Activated CD4-positive, alpha-beta T cell treated with anti-CD3 and anti-CD28 coated beads for 1 hour (primary cell): ENCODE results near the gene B3GNT7.
"Not testable (repeated sequence)": the region's sequence is repeated elsewhere in the genome, so short reads cannot be mapped to it uniquely, and the experiment has no call there.

Experiments
- DNase-seq: peaks from one replicate; pipeline ENCODE4 v3.0.0-alpha.2; 2020

B3GNT7 gene

DNA sequence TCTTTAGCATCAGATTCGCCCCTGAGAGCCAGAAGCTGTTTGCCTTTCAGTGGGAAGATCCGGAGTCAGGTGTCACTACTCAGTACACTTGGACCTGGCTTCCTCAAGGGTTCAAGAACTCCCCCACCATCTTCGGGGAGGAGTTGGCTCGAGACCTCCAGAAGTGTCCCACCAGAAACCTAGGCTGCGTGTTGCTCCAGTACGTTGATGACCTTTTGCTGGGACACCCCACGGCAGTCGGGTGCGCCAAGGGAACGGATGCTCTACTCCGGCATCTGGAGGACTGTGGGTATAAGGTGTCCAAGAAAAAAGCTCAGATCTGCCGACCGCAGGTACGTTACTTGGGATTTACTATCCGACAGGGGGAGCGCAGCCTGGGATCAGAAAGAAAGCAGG is 8.7 kb downstream of the B3GNT7 start:
- DNase-seq = not testable (repeated sequence)

DNA sequence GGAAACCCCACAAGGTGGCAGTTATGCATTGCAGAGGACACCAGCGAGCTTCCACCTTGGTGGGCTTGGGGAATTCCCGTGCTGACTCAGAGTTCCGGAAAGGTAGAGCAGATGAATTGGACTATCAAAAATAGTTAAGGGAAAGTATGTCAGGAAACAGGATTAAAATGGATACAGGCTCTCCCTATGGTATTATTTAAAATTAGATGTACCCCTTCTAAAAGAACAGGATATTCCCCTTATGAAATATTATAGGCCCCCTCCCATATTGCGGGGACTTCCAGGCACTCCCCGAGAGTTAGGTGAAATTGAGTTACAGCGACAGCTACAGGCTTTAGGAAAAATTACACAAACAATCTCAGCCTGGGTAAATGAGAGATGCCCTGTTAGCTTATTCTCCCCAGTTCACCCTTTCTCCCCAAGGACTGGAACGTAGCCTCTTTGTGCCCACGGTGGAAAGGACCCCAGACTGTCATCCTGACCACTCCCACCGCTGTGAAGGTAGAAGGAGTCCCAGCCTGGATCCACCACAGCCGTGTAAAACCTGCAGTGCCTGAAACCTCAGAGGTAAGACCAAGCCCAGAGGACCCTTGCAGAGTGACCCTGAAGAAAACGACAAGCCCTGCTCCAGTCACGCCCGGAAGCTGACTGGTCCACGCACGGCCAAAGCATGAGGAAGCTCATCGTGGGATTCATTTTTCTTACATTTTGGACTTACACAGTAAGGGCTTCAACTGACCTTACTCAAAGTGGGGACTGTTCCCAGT is 10.3 kb downstream of the B3GNT7 start:
- not testable (repeated sequence) for DNase-seq

DNA sequence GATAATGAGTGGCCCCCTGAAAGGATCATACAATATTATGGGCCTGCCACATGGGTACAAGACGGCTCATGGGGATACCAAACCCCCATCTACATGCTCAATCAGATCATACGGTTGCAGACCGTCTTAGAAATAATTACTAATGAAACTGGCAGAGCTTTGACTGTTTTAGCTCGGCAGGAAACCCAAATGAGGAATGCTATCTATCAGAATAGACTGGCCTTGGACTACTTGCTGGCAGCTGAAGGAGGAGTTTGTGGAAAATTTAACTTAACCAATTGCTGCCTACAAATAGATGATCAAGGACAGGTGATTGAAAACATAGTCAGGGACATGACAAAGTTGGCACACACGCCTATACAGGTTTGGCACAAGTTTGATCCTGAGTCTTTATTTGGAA is 12.2 kb downstream of the B3GNT7 start:
- not testable (repeated sequence) for DNase-seq

DNA sequence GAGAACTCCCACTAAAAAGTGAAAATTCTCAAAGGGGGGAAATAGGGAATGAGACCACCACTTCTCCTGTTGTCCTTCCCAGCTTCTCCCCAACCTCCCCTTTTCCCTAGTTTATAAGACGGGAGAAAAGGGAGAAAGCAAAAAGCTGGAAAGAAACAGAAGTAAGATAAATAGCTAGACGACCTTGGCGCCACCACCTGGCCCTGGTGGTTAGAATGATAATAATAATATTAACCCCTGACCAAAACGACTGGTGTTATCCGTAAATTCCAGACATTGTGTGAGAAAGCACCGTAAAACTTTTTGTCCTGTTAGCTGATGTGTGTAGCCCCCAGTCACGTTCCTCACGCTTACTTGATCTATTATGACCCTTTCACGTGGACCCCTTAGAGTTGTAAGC is 12.8 kb downstream of the B3GNT7 start:
- not testable (repeated sequence) for DNase-seq

DNA sequence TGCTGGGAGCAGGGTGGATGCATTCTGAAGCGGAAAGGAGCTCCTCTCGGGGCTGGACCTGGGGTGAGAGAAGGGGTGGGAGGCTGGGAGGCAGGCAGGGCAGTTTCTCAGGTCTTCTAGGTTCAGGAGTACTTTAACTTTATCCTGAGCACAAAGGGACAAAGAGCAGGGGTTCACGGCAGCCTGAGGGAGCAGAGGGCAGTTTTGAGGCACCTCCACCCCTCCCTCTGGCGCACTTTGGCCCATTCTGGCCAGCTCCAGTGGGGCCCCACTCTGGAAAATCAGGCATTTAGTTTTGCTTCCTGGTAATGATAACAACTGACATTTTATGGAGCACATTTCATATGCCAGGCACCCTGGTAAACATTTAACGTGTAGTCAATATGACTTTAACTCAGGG is 14.3 kb downstream of the B3GNT7 start:
- no peak for DNase-seq

DNA sequence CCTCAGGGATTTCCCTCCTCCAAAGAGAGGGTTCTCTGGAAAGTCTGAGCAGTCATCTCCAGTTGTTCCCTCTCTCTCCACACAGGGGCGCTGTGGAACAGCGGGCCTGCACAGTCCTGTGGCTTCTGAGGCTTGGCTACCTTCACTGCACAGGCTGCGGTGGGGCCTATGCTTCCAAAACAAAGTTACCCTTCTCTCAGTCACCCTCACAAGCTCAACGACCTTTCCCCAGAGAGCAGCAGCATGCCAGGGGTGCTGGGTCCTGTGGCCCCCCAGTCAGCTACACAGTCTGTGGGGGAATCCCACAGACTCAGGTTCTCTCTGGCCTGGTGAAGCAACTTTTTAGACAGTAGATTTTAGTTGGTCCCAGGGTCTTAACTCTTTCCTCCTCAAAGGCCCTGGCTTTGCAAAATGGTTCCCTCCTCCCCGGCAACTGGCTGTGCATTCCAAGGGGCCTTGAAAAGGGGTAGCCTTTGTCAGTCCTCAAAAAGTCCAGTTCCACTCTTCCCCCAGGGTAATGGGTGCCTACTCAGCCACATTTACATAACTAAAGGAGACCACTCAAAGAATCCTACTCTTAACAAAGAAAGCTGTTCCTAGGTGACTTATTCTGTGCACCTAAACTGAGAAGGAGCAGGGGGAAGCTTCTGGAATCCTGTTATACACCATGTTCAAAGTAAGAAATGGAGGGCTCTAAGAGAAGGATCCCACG is 14.9 kb downstream of the B3GNT7 start:
- no peak for DNase-seq

DNA sequence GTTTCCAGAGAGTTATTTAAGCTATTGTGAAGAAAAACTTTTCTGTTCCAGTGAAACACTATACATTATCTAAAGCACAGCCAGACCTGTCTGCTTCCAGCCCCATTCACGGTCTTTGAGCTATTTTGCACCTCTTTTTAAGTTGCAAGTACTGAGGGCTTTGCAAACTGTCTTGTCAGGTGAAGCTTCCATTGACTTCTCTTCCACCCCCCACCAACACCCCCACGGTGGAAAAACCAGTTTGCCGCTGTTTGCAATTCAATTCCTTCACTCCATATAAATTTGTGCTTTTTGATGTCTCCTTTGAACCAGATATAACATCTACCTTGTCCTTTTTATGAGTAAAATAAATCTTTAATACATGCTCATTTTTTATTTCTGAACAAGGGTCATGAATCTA is 15.7 kb downstream of the B3GNT7 start:
- no peak for DNase-seq

DNA sequence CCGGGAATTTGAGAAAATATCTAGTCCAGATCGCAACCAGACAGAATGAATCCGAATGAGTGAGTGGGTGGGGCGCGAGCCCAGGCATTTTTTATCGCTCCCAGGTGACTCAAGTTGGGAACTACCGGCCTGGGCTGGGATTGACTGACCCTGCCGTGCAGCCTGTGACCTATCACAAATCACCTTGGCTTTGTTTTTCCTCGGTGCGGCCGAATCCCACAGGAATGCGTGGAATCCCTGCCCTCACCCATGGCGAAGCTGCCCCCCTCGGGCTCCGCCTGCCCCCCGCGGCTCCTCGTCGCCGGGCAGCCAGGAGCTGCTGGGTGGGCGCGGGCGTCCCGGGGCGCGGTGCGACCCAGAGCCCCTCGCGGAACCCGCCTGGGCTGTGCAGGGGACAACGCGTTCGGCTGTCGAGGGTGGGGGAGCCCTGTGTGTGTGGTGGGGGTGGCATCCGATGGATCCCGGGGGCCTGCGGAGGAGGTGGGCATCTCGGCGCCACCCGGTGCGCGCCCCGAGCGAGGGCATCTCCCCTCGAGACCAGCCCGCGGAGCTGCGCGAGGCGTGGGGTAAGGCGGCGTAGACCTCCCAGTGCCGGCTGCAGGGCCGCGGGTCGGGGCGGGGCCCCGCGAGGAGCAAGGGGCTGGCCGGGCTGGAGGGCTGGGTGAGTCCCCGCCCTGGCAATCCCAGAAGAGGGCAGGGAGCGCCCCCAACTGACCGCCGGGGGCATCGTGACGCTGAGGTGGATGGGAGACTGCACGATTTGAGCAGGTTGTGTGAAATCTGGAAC is 16.5 kb downstream of the B3GNT7 start:
- DNase-seq = peak; percentile 38

DNA sequence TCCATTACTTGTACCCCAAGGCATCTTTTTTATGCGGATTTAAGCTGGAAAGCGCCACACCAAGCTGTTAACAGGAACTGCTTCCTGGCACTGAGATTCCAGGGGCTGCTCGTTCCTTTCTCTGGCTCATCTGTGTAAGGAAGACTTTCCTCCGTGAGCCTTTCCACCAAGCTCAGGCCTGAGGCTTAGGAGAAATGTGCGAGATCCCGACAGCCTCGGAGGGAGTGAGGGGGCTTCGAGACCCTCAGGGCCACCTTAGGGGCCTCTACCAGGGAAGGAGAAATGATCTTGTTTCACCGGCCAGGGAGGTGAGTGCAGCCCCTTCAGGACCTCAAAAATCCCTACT is 17.1 kb downstream of the B3GNT7 start:
- DNase-seq = no peak

DNA sequence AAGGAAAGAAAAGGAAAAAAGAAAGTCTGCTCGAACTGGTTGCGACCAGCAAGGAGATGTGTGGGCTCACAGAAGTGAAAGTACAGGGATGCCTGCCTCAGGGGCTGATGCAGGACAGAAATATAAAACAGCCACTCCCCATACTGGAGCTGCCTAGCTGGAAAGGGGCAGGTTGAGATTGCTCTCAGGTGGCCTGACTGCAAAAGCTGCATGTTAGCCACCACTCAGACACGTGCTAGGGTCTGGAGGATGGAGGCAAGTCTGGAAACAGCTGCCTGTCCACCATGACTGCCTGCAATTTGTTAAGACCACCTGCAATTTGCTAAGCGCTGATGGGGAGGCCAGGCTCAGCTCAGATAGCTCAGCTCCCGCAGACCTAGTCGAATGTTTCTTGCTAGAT is 17.9 kb downstream of the B3GNT7 start:
- no peak for DNase-seq

DNA sequence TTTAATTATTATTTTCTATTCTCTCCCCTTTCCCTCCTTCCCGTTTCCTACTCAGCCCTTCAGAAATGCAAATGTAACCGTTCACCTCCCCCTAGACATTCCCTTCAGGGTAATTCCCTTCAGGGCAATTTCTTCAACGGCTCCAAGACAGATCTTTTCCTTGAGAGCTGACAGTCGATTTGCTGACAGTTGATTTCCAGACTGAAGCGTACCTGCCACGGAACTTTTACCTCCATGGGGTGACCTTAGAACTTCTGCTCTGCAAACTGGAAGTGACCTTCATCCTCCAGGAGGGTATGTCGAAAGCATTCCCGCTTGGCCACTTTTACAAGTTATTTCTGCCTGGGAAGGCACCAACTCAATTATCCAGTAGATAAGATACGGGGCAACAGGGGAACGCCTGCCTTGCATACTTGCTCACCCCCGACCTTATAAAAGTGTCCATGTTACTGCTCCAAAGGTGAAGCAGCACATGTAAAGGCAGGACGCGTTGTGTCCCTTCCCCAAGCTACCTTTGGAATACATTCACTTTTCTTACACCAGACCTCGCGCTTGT is 18.5 kb downstream of the B3GNT7 start:
- DNase-seq = no peak

DNA sequence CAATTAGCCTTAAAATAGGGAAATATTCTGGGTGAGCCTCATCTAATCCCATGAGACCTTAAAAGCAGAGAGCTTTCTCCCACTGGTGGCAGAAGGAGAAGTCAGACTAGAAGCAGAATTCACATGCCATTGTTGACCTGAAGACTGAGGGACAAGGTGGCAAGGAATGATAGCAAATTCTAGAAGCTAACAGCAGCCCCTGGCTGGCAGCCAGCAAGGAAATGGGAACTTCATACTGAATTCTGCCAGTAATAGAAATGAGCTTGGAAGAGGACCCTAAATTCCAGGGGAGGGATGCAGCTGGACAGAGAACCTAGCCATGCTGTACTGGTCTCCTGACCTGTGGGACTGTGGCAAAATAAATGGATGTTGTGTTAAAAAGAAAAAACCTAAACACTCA is 19.5 kb downstream of the B3GNT7 start:
- no peak for DNase-seq

DNA sequence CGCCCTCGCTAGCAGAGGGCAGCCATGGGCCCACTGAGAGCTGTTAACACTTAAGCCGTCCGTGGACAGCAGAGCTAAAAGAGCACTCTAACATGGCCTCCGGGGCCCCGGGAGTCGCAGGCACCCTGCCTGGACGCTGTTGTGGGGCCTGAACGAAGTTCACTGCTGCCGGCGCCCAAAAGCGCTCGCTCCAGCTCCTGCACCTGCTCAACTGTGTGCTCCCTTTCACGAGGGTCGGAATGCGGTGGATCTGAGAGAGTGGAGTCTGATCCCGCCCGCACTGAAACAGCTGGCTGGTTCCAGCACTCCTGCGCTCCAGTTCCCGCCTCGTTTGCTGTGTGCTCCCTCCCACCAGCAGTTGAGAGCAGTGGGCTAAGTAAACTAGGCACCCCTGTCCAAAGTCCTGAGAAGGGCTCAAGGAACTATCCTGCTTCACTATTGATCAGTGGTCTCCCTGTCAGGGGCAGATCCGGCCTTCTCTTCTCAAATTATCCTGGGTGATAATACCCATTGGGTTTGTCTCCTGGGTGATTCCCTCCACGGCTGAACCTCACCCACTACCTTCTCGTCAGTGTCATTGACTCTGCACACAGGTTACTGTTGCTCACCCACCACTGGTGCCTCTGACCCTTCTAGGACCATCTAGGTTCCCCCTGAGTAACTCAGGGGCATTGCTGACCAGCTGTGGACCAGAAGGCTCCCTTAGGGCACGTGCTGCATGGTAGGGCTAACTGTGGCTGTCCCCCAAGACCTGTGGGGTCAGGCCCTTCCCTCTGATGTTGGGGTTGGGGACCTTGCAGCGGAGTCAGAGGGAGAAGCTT is 23.5 kb downstream of the B3GNT7 start:
- no peak for DNase-seq

DNA sequence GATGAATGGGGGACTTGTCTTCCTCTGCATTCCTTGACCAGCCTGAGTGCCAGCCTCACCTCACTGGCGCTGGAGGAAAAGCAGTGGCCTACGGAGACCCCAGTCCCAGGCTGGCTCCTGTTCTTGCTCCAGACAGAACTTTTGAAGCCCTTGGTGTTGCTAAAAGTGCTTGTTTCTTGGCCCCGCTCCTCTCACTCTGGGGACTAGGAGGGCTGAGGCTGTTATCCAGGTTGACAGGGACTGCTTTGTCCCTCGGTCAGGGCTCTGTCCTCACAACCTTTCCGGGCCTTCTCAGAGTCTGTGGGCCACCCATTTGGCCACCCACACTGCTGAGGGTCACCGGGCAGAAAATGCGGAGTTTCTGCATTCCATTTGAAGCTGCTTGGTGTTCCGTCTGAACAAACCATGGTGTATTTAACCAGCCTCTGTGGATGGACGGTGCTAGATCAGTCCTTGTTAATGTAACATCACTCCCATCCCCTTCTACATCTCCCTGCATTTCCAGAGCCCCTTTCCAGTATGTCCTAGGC is 25.6 kb downstream of the B3GNT7 start:
- DNase-seq = no peak

DNA sequence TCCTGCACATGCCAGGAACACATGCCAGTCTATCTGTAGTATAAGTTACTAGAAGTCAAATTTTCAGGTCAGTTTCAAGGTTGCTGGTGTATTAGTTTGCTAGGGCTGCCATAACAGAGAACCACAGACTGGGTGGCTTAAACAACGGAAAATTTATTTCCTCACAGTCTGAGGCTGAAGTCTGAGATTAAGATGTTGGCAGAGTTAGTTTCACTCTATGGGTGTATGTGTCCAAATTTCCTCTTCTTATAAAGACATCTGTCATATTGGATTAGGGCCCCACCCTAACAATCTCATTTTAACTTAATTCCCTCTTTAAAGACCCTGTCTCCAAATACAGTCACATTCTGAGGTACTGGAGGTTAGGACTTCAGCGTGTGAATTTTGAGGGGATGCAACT is 26.5 kb downstream of the B3GNT7 start:
- DNase-seq = no peak

DNA sequence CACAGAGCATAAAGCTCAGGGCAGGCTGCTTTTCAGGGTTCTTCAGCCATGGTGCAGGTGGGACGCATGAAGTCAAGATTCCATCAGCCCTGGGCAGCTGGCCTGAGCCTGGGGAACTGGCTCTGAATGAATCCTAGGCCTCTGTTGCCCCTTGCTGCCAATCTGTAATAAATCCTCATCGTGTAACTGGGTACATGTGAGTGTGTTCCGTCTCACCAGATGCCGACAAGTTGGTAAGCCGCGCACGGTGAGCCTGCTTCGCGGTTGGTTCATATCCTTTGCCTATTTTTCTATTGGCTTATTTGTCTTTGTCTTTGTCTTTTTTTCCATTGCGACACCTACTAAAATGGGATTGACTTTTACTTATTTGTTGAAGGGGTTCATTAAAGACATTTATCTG is 27.7 kb downstream of the B3GNT7 start:
- no peak for DNase-seq

DNA sequence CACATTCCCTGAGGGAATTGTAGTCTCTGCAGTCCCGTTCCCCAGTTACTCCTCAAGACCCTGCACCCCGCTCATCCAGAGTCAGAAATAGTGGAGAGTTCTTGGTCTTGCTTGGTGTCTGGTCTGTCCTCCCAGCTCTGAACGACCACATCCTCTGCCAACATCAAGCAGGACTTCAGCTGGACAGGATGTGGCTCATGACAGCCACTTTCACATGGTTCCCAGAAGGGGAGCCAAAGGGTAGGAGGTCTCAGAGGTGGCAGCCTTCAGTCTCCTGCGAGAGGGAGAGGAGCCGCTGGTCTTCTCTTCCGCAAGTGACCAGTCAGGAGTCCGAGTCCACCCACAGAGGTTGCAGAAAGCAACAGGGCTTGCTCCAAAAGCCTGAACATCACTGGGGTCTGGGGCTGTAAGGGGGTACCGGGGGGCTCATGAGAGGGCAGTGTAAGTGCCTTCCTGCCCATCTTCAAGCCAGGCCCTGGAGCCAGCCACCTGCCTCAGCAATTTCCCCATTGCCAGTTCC is 29.8 kb downstream of the B3GNT7 start:
- no peak for DNase-seq

DNA sequence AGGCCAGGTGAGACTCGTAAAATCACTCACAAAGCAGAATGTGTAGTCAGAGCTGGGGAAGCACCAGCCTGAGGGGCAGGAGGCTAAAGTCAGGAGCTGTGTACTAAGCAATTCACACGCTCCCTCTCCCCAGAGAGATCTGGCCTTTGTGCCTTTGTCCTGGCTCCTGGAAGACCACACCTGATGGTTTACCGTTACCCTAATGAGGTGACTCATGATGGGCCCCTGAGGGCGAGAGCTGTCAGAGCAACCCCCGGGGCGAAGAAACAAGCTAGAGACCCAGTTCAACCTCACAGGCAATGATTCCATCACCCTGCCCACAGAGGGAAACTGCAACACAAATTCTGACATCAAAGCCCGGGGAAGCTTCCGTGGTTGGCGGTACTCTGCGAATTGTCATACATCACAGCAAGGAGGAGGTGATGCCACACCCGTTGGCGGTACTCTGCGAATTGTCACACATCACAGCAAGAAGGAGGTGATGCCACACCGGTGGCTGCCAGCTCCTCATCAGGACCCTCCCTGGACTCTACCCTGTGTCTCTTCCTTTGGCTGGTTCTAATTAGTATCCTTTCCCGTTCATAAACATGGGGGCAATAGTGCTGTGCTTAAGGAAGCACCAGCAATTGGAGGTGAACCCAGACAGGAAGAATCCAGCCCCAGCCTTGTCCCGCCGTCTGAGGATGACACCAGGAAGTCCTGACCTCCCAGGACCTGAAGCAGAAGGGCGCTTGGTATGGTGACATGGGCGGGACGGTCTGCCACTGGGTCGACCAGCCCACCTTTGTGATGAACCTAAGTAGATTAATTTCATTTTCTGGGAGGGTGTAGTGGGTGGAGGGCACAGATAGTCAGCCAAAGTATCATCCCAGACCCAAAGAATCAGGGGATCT is 30.5 kb downstream of the B3GNT7 start:
- DNase-seq = peak; percentile 23

DNA sequence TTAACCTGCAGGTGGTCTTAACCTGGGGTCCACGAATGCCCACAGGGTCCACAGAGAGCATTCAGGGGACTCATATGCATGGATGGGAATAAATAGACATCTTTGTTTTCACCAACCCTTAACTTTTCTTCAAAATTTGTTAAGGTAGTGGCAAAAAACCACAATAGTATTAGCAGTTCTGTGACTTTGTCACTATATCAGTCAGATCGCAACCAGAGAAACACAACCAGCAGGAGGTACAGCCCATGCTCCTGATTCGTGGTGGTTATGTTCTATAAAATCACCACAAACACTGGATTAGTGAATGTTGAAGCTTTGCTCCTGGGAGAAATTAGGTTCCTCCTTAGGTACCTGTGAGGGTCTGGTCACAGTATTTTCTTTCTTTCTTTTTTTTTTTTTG is 31.6 kb downstream of the B3GNT7 start:
- no peak for DNase-seq

DNA sequence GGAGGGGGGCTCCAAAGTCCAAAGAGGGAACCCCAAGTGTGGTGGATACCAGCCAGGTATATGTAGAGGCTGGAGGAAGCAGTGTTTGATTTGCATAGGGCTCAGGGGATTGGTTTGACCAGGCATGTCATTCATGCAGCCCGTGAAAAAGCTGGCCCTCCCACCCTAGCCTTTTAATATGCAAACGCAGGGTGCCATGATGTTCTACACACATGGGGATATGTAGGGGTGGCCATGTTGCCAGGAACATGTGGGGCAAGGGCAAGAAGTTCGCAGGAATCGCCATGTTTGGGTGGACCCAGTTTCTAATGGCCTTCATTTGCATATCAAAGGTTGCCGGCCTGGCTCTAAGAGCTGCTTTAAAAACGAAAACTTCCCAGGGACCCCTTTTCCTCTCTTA is 33.6 kb downstream of the B3GNT7 start:
- DNase-seq = no peak

DNA sequence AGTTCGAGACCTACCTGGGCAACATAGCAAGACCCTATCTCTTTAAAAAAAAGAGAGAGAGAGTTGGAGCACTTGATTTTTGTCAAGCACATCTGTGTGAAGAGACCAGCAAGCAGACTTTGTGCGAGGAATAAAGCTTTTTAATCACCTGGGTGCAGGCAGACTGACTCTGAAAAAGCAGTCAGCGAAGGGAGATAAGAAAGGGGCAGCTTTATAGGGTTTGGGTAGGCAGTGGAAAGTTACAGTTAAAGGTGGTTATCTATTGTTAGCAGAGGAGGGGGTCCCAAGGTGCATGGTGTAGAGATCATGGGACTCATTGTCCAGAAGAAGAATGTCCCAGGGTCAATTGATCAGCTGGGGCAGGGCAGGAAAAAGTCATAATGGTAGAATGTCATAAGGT is 34.4 kb downstream of the B3GNT7 start:
- no peak for DNase-seq
